GM18505 (cell line): ENCODE data around the gene ARL8B.

Source experiments
- ATAC-seq: cut with Tn5 transposase; IDR thresholded peaks from one replicate; pipeline ENCODE4 v1.9.1; 2021; ENCODE audit not compliant: unreplicated experiment
- POLR2A ChIP-seq: IDR thresholded peaks from 4 replicates; pipeline ENCODE4 v1.6.1; 2011; ENCODE audit warnings: borderline replicate concordance; ENCODE audit not compliant: insufficient read depth, insufficient read length; ENCODE audit errors: extremely low read depth

The ARL8B gene

GRCh38 chr3:5212628-5213573 is 90.8 kb downstream of the ARL8B start:
- TF ChIP-seq POLR2A = no peak
- ATAC-seq = no peak

- TF ChIP-seq POLR2A = no peak
- no peak for ATAC-seq
These were observed 91.5 kb downstream of the ARL8B start for GRCh38 chr3:5213574-5213966.

GRCh38 chr3:5214352-5214751 is 92.3 kb downstream of the ARL8B start:
- no peak for TF ChIP-seq POLR2A
- no peak for ATAC-seq

GRCh38 chr3:5217824-5218595 is 95.9 kb downstream of the ARL8B start:
- no peak for ATAC-seq

GRCh38 chr3:5218815-5219214 is 96.7 kb downstream of the ARL8B start:
- no peak for TF ChIP-seq POLR2A

More at GRCh38 chr3:5217824-5218595, 95.9 kb downstream of the ARL8B start:
- TF ChIP-seq POLR2A = no peak

GRCh38 chr3:5219216-5219615 is 97.1 kb downstream of the ARL8B start:
- ATAC-seq = no peak
- TF ChIP-seq POLR2A = no peak

More at GRCh38 chr3:5218815-5219214, 96.7 kb downstream of the ARL8B start:
- ATAC-seq = no peak

- ATAC-seq = no peak
- no peak for TF ChIP-seq POLR2A
These were observed 98.1 kb downstream of the ARL8B start for GRCh38 chr3:5220193-5220592.

GRCh38 chr3:5220667-5221431 is 98.8 kb downstream of the ARL8B start:
- no peak for ATAC-seq
- TF ChIP-seq POLR2A = no peak

GRCh38 chr3:5221701-5222100 is 99.6 kb downstream of the ARL8B start:
- TF ChIP-seq POLR2A = no peak
- no peak for ATAC-seq

GRCh38 chr3:5222283-5223005 is 100.4 kb downstream of the ARL8B start:
- ATAC-seq = no peak
- no peak for TF ChIP-seq POLR2A

GRCh38 chr3:5226783-5227182 is 104.7 kb downstream of the ARL8B start:
- no peak for ATAC-seq
- TF ChIP-seq POLR2A = no peak

- no peak for TF ChIP-seq POLR2A
- no peak for ATAC-seq
These were observed 105.7 kb downstream of the ARL8B start for GRCh38 chr3:5227812-5228211.
